Thyroid gland (tissue), 4 donors: ENCODE data around the gene NBEAL2. TPM values are rescaled to one million over a fixed set of nuclear protein-coding genes. Genes with fewer than 3 reads are reported as not detected.
"Not testable (repeated sequence)": the region's sequence is repeated elsewhere in the genome, so short reads cannot be mapped to it uniquely, and the experiment has no call there.

ENCODE experiments used
- DNase-seq, 2 donors: peaks; one replicate each; pipeline ENCODE4 v3.0.0-alpha.2; 2019
- H3K27ac ChIP-seq, 3 donors: fragments of 200-600 bp; sonication (generic); 1 replicate in 2 of 3; 2 replicates in 1 of 3; pipeline ENCODE4 v1.5.1; 2016 to 2019; ENCODE audit warnings: mild to moderate bottlenecking in 1 of 3, moderate library complexity in 1 of 3
- H3K27me3 ChIP-seq: fragments of 200-600 bp; sonication (generic); one replicate; pipeline ENCODE4 v1.5.1; 2019
- H3K36me3 ChIP-seq, 2 donors: fragments of 200-600 bp; sonication (generic); one replicate each; pipeline ENCODE4 v1.5.1; 2016 to 2019
- H3K4me1 ChIP-seq, 2 donors: fragments of 200-600 bp; sonication (generic); one replicate each; pipeline ENCODE4 v1.5.1; 2017 to 2019
- H3K4me3 ChIP-seq, 3 donors: fragments of 200-600 bp; sonication (generic); replicated peaks in 1 of 3; 1 replicate in 2 of 3; 2 replicates in 1 of 3; pipeline ENCODE4 v1.5.1; 2016; ENCODE audit warnings: mild to moderate bottlenecking in 1 of 3
- H3K9me3 ChIP-seq: fragments of 200-600 bp; sonication (generic); one replicate; pipeline ENCODE4 v1.5.1; 2017
- CTCF ChIP-seq, 6 experiments: fragments of 200-600 bp in 3 of 6; fragments of 450-650 bp in 3 of 6; sonication (generic) in 3 of 6; IDR thresholded peaks; one replicate each; pipeline ENCODE4 v1.5.1; 2016 to 2019; ENCODE audit warnings: antibody characterized with exemption in 6 of 6, mild to moderate bottlenecking in 2 of 6, inconsistent platforms in 1 of 6, moderate library complexity in 1 of 6
- POLR2A ChIP-seq, 2 donors: fragments of 450-650 bp; IDR thresholded peaks; one replicate each; pipeline ENCODE4 v1.6.1; 2017; ENCODE audit warnings: antibody characterized with exemption in 2 of 2, mild to moderate bottlenecking in 2 of 2, moderate library complexity in 1 of 2
- WGBS, 2 donors: methylation state at CpG; one replicate each; pipeline ENCODE4 v1.1.5; 2017; 5-methylcytosine and 5-hydroxymethylcytosine counted together
- intact Hi-C: fragments of 100-400 bp; cut with DNase I; formaldehyde crosslinking; loops from one replicate; pipeline ENCODE4 v1.15.1; 2023
- total RNA-seq, 4 donors: library from RNA; depleted of rRNA; stranded (reverse); fragments of >200 nt; gene quantifications; one replicate each; pipeline ENCODE4 v1.2.3, GENCODE V29; 2016

Gene NBEAL2
- total RNA-seq, 4 donors from 2014 or later, result 19.4 to 38.6 (median 27.5) TPM

- H3K9me3 ChIP-seq, result no peaks in the 10 kb centered on the region
- peak; percentile 38 to 42 for DNase-seq
- intact Hi-C loops, result no loop called here
- H3K36me3 ChIP-seq, result peaks cover 4 to 8% of the 10 kb centered on the region in 2 donors
- no peaks in the 10 kb centered on the region for H3K27me3 ChIP-seq
- WGBS, 2 donors, result 53 to 67% methylated on average over 1 of the region's 1 CpG
- peaks cover 22 to 40% of the 10 kb centered on the region in 2 donors for H3K4me1 ChIP-seq
- no peak for TF ChIP-seq POLR2A (IDR thresholded peaks at IDR 0.05)
- TF ChIP-seq CTCF (IDR thresholded peaks at IDR 0.05), result no peak
- H3K4me3 ChIP-seq, result no peak overlapping the region
- H3K27ac ChIP-seq, result peak overlapping the region; percentile 4 to 57 (median 23)
Observed at GRCh38 chr3:47019201-47019600, 39.7 kb downstream of the NBEAL2 start.

- intact Hi-C loops, result no loop called here
- WGBS, 2 donors, result 99% methylated on average over 4 of the region's 4 CpGs
- Histone ChIP-seq H3K27ac (peak overlapping the region in 2 of 3 donors; percentile 8 to 57), H3K4me1 (peaks cover 22 to 45% of the 10 kb centered on the region in 2 donors), H3K4me3 (no peak overlapping the region), H3K9me3 (no peaks in the 10 kb centered on the region), H3K27me3 (no peaks in the 10 kb centered on the region), H3K36me3 (peaks cover 4 to 8% of the 10 kb centered on the region in 2 donors)
- no peak for DNase-seq
- TF ChIP-seq POLR2A (IDR thresholded peaks at IDR 0.05), result no peak
Observed at GRCh38 chr3:47020311-47020710, 40.8 kb downstream of the NBEAL2 start.

GRCh38 chr3:47022641-47023071 is 43.2 kb downstream of the NBEAL2 start:
- TF ChIP-seq CTCF (IDR thresholded peaks at IDR 0.05) (no peak), POLR2A (IDR thresholded peaks at IDR 0.05) (no peak)
- Histone ChIP-seq H3K4me3 (no peak overlapping the region), H3K4me1 (peaks cover 20 to 42% of the 10 kb centered on the region in 2 donors), H3K9me3 (no peaks in the 10 kb centered on the region), H3K27ac (peak overlapping the region in 1 of 3 donors; percentile 21), H3K27me3 (no peaks in the 10 kb centered on the region), H3K36me3 (no peaks in the 10 kb centered on the region)
- 30 to 36% methylated on average over 1 of the region's 1 CpG for WGBS, 2 donors
- DNase-seq, result peak; percentile 73 to 79
- intact Hi-C loops, result no loop called here

- no peak overlapping the region for H3K4me3 ChIP-seq
- H3K27ac ChIP-seq, result no peak overlapping the region
- H3K4me1 ChIP-seq, result peaks cover 0 to 21% of the 10 kb centered on the region in 2 donors
- no peak for DNase-seq
- no peak for TF ChIP-seq POLR2A (IDR thresholded peaks at IDR 0.05)
- no peak for TF ChIP-seq CTCF (IDR thresholded peaks at IDR 0.05)
- intact Hi-C loops, result no loop called here
- H3K9me3 ChIP-seq, result no peaks in the 10 kb centered on the region
- no peaks in the 10 kb centered on the region for H3K27me3 ChIP-seq
- H3K36me3 ChIP-seq, result no peaks in the 10 kb centered on the region
Observed at GRCh38 chr3:47024932-47025331, 45.5 kb downstream of the NBEAL2 start.

- DNase-seq, H3K36me3 ChIP-seq, intact Hi-C loops, H3K27me3 ChIP-seq, H3K4me3 ChIP-seq, H3K27ac ChIP-seq, H3K9me3 ChIP-seq: not testable (repeated sequence)
- WGBS, 2 donors, result 91 to 100% methylated on average over 1 of the region's 1 CpG
- H3K4me1 ChIP-seq, result peaks cover 0 to 16% of the 10 kb centered on the region in 2 donors
Observed at GRCh38 chr3:47026432-47026831, 47.0 kb downstream of the NBEAL2 start.

- no peak for DNase-seq
- TF ChIP-seq CTCF (IDR thresholded peaks at IDR 0.05), result no peak
- no peak for TF ChIP-seq POLR2A (IDR thresholded peaks at IDR 0.05)
- no peak overlapping the region for H3K4me3 ChIP-seq
- H3K27me3 ChIP-seq, result no peaks in the 10 kb centered on the region
- H3K36me3 ChIP-seq, result no peaks in the 10 kb centered on the region
- H3K9me3 ChIP-seq, result no peaks in the 10 kb centered on the region
- 72 to 78% methylated on average over 3 of the region's 3 CpGs for WGBS, 2 donors
- peaks cover 0 to 6% of the 10 kb centered on the region in 2 donors for H3K4me1 ChIP-seq
- H3K27ac ChIP-seq, result no peak overlapping the region
- intact Hi-C loops, result no loop called here
Observed at GRCh38 chr3:47028146-47028545, 48.7 kb downstream of the NBEAL2 start.
